CD4-positive, alpha-beta T cell treated with Interleukin-2 at 100 ng/mL for 4 hours (primary cell): ENCODE results near the gene ANO3.
"Not testable (repeated sequence)": the region's sequence is repeated elsewhere in the genome, so short reads cannot be mapped to it uniquely, and the experiment has no call there.

Source experiments
- DNase-seq: peaks from one replicate; pipeline ENCODE4 v3.0.0-alpha.2; 2020; ENCODE audit warnings: low spot score

ANO3 gene

GRCh38 chr11:26331911-26332571, at the start of gene ANO3:
TSS of gene ANO3 (plus strand) at chr11:26332130. CDS start at chr11:26332276, 146 bp downstream.
- DNase-seq, result no peak

GRCh38 chr11:26283852-26284408, 48.0 kb upstream of the ANO3 start:
- no peak for DNase-seq

- DNase-seq, result no peak
Observed at GRCh38 chr11:26285608-26286007, 46.3 kb upstream of the ANO3 start.

DNA sequence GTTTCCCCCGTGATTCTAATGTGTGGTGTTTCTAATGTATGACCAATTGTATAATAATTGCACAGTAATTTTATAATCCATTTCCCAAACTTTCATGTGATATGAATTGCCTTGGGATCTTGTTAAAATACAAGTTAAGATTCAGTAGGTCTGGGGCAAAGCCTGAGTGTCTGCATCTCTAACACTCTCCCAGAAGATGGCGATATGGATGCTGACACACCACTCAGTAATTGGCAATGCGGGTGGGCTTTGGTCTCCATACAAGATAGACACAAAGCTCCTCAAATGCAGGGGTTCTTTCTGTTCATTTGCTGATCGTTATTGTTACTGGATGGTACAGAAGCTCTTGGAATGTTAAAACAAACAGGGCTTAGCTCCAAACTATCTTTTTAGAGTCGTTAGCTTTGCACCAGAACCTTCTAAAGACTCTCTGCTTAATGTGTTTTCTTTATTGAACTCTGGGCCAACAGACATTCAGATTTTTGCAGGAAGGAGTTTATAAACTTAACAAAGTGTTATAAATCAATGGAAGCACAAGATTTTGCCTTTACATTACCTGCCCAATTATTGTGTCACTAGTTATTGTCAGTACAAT, 45.4 kb upstream of the ANO3 start:
- no peak for DNase-seq

DNA sequence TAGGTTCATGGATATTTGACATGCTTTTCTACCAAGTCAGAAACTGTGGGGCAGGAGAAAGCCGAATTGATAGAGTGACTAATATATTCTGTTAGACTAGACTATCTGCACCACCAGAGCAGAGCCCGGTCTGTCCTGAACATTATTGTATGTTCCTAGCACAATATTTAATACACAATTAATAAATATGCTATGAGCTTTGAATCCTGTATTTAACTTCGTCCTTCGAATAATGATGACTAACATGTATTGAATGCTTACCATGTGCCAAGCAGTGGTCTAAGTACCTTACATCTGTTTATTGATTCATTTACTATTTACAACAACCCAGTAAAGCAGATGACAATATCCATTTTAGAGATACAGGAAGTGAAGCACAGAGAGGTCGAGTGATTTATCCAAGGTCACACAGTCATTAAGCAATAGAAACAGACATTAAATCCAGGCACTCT, 44.8 kb upstream of the ANO3 start:
- no peak for DNase-seq

DNA sequence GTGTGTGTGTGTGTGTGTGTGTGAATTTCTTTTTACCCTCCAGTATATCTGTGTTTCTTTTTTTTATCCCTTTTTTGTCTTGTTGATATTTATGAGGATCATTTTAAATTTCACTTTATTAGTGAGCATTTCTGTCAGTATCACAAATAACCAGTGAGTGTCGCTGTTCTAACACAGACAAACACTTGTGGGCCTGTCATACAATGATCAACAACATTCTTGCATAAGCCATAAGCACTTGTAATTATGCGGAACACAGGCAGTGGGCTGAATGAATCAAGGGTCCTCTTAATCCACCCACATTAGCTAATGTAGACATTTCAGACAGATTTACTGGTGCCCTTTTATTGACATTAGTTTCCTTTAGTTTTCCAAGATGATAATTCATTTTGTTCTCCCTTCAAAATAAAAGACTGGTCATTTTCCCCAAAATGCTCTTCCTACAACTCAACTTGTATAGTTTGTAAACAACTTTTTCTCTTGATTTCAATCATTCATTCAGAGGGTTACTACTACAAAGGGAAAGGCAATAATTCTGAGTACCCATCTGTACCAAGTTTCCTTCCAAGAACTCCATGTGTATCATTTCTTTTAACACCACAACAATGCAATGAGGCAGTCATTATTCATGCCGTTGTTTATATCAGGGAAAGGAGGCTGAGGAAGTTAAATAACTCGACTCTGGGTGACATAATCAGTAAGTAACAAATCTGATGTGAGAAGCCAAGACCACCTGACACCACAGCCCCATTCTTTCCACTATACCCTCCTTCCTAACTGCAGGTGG, 34.5 kb upstream of the ANO3 start:
- DNase-seq, result no peak

DNA sequence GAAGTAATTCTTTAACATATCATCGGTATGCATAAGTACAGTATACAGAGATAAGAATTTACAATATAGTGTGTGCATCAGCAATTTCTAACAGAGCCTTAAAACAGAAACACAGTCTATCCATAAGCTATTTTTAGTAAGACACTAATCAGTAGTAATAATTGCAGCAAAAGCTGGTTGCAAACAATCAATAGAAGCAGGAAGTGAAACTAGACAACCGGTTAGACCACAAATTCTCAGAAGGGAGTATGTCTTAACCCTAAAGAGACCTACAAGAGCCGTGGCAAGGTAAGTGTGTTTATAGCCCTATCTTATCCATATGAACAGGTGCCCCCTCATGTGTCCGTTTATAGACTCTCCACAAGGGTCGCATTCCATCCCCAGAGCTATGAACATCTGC, 15.6 kb upstream of the ANO3 start:
- DNase-seq, result not testable (repeated sequence)

GRCh38 chr11:26319906-26320305, 12.0 kb upstream of the ANO3 start:
- DNase-seq, result no peak

GRCh38 chr11:26321516-26321915, 10.4 kb upstream of the ANO3 start:
- no peak for DNase-seq

GRCh38 chr11:26322335-26323067, 9.4 kb upstream of the ANO3 start:
- no peak for DNase-seq

DNA sequence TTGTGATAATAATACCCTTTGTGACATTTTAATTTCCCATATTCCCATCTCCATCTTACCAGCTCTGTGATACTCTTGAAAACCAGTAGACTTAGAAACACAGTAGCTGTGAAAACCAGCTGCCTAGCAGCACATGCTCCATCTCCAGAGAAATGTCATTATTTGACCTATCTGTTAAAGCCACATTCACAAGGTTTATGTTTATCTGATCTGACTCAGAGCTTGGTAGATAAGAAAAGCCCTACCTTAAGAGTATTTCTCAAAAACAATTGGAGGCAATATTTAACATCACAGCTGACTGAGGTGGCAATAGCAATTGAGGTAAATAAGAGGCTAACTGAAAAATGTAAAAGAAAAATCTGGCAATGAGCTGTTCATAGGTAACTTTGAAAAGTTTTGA, 8.1 kb upstream of the ANO3 start:
- DNase-seq, result no peak

DNA sequence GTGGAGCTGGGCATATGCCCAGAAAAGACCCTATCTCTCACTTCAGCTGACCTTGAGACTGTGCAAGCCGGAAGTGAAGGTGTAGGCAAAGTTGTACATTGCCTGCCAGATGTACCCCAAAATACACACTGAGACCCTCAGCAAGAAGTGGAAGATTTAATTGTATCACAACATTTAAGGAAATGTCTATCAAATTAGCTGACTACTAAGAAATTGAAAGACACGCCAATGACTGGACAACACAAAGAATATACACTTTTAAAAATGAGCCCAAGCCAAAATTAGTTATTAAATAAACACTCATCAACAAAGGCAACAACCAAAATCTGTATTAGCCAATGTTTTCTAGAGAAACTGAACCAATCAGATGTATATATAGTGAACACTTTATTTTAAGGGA, 7.7 kb upstream of the ANO3 start:
- no peak for DNase-seq

DNA sequence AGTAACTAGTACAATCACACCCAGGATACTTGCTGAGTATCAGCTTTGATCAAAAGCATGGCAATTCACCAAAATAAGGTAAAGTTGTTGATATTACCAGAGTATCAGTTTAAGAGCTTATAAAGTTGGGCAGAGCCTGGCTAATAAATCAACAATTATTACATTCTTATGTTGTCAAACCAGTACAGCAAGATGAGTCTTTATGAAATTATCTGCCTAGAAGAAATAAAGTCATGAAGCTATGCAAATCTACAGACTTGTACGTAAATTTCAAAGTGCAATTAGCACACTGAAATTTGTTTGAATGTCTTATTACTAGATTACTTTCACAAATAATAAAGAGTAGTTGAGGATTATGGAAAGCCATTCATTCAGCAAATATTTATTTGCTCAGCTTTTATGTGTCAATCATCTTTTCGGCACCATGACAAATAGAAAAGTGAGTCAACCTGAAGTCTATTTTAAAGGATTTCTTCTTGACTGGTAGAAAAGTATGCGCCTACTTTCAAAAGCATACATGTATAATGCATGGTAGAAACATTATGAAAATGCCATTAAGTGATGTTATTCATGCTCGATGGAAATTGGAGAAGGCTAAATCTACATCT, 5.0 kb upstream of the ANO3 start:
- no peak for DNase-seq

DNA sequence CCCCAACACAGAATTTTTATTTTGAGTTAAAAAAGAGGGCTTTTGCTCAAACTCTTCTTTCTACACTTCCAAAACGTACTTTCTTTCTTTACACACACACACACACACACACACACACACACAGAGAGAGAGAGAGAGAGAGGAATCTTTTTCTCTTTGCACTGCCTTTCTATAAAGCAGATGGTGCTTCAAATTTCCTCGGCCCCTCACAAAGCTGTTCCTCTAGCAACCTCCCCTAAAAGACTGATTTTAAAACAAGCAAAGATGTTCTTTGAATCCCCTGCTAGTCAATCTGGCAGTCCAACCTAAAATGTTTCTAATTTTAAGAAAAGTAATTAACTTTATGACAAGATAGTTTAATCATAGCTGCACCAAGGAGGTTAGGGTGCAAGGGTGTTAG, 2.7 kb upstream of the ANO3 start:
- DNase-seq, result no peak

DNA sequence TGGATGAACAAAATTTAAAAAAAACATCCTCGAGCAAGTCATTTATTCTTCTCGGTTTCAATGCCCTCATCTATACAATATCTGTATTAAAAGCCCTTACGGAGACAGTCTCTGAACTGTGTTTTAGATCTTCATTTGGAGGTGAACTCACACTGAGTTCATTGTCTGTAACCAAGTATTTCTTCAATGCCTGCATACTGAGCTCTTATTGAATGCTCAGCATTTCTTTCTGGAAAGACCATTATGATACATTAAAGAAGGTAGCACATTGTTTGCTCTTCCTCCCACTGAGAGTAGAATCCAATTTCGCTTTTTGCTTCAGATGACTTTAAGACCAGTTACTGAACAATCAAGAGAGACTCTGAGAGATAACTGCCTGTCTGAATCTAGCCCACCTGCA, 1.7 kb upstream of the ANO3 start:
- no peak for DNase-seq

DNA sequence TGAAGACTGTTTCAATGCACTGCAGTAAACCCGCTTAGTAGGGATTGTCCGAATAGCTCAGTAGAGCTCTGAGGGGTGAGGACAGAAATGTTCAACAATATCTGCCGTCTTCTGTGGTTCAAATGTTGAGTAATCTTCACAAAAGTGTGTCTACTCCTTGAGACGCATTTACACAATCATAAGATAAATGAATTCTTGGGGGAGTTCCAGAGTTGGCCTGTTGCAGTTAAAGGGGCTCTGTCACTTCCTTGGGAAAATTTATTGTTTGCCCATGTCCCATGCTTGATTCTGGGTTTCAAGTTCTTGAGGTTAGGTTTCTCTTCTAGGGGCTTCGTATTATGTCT, 614 bp downstream of the ANO3 start:
- no peak for DNase-seq

DNA sequence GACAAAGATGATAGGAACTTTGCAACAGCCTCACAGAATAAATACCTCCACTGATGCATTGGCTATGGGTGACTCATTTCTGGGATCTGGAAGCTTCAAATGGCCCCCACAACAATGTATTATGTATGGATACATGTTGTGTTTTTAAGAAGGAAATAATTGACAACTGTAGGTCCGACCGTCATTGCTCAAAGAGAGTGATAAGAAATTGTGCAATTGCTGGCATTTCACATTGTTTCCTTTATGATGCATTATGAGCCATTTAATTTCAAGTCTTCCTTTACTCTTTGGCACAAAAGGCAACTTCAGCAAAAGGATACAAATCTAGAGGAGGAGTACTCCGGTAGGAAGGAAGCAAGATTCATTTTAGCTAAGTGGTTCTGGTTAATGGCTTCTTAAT, 2.0 kb downstream of the ANO3 start:
- DNase-seq, result no peak

GRCh38 chr11:26335903-26336302, 4.0 kb downstream of the ANO3 start:
- no peak for DNase-seq

DNA sequence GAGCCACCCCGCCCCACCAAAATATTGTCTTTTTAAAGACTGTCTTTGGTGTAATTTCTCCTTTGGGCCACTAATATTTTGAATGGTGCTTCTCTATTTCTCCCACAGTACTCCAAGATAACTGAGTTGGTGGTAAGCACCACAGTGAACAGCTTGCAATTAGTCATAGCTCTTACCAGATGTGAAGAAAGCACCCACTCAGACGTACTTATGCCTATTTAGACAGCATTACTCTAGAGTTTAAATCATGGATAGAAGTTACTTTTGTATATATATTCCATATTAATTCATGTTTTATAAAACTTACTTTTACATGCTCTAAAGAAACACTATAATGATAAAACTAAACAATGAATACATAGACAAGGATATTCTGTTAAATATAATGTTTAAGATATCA, 12.7 kb downstream of the ANO3 start:
- DNase-seq, result no peak

GRCh38 chr11:26348776-26349175, 16.8 kb downstream of the ANO3 start:
- no peak for DNase-seq

GRCh38 chr11:26350002-26350401, 18.1 kb downstream of the ANO3 start:
- DNase-seq, result no peak

DNA sequence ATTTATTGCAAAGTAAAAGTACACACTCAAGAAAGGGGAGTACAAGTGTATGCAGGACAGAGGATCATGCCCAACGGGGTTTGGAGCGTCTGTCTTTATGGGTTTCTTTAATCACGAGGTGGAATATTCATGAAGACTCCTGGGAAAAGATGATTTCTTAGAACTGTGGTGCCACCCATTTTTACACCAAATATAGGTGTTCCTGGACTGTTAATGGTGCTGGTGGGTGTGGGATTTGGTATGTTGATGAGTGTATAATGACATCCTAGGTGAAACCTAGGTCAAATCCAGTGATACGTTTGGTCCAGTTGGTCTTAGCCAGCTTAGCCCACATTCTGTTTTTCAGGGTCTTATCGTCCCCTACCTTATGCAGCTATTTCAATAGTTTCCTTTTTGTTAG, 21.1 kb downstream of the ANO3 start:
- DNase-seq, result no peak
